IMR-90 (cell line): ENCODE measurements around the gene SLC1A1. TPM values are rescaled to one million over a fixed set of nuclear protein-coding genes. Genes with fewer than 3 reads are reported as not detected.

Experiments
- ATAC-seq: fragments of 200-7000 bp; cut with Tn5 transposase; 2 replicates; pipeline ENCODE4 v1.9.1; 2020; ENCODE audit warnings: low read depth, mild to moderate bottlenecking, moderate library complexity
- BruUV-seq: library from RNA; stranded (reverse); fragments of 400-500 nt; replicated peaks from 2 replicates; lab custom pipeline; 2021; lab: Mats Ljungman, UMichigan
- CTCF ChIA-PET: fragments of 300-600 bp; formaldehyde crosslinking; extraction: SDS; loops from one replicate; lab custom pipeline; 2021; ENCODE audit warnings: antibody characterized with exemption; lab: Yijun Ruan, JAX
- POLR2A ChIA-PET: fragments of 300-600 bp; sonication (Branson Sonifier 250); formaldehyde crosslinking; loops from one replicate; lab custom pipeline; 2022; ENCODE audit warnings: antibody characterized with exemption; ENCODE audit not compliant: unreplicated experiment; lab: Charles Lee
- DNase-seq: peaks from one replicate; pipeline ENCODE4 v3.0.0; 2013
- H2AFZ ChIP-seq: replicated peaks from 2 replicates; pipeline ENCODE3; 2013; ENCODE audit warnings: low read length, mild to moderate bottlenecking; ENCODE audit not compliant: poor library complexity
- H2AK5ac ChIP-seq: 2 replicates; pipeline ENCODE4 v1.6.1; 2013; ENCODE audit warnings: low read depth, low read length, inconsistent platforms
- H2AK9ac ChIP-seq: replicated peaks from 2 replicates; pipeline ENCODE3; 2013; ENCODE audit warnings: mild to moderate bottlenecking, low read depth, low read length, moderate library complexity; ENCODE audit not compliant: poor library complexity
- H2BK120ac ChIP-seq: 2 replicates; pipeline ENCODE4 v1.6.1; 2013; ENCODE audit warnings: low read depth, low read length, inconsistent platforms
- H2BK15ac ChIP-seq: 3 replicates; pipeline ENCODE4 v1.6.1; 2013; ENCODE audit warnings: low read depth, low read length, inconsistent platforms
- H2BK20ac ChIP-seq: 2 replicates; pipeline ENCODE4 v1.6.1; 2013; ENCODE audit warnings: low read depth, mild to moderate bottlenecking, inconsistent platforms, low read length, moderate library complexity
- H2BK5ac ChIP-seq: 2 replicates; pipeline ENCODE4 v1.6.1; 2013; ENCODE audit warnings: mild to moderate bottlenecking, low read depth, low read length, inconsistent platforms; ENCODE audit not compliant: poor library complexity, severe bottlenecking
- H3K14ac ChIP-seq: replicated peaks from 2 replicates; pipeline ENCODE4 v1.6.1; 2013; ENCODE audit warnings: low read depth, low read length, inconsistent platforms
- H3K18ac ChIP-seq: 2 replicates; pipeline ENCODE4 v1.6.1; 2013; ENCODE audit warnings: low read depth, low read length, control low read depth
- H3K23ac ChIP-seq: 2 replicates; pipeline ENCODE4 v1.6.1; 2013; ENCODE audit warnings: low read depth, low read length, inconsistent platforms
- H3K27ac ChIP-seq: 2 replicates; pipeline ENCODE4 v1.5.1; 2013; ENCODE audit warnings: mild to moderate bottlenecking, control low read depth, low read length; ENCODE audit not compliant: insufficient read depth
- H3K27me3 ChIP-seq: 2 replicates; pipeline ENCODE4 v1.6.1; 2013; ENCODE audit warnings: low read length; ENCODE audit not compliant: control insufficient read depth, insufficient read depth
- H3K36me3 ChIP-seq: 2 replicates; pipeline ENCODE4 v1.6.1; 2013; ENCODE audit warnings: low read length, mixed read lengths; ENCODE audit not compliant: control insufficient read depth, insufficient read depth
- H3K4ac ChIP-seq: 2 replicates; pipeline ENCODE4 v1.6.1; 2013; ENCODE audit warnings: low read depth, low read length, inconsistent platforms
- H3K4me1 ChIP-seq: 2 replicates; pipeline ENCODE4 v1.6.1; 2013; ENCODE audit warnings: low read length, mixed read lengths; ENCODE audit not compliant: control insufficient read depth, insufficient read depth
- H3K4me2 ChIP-seq: 2 replicates; pipeline ENCODE4 v1.6.1; 2013; ENCODE audit warnings: low read depth, mild to moderate bottlenecking, control low read depth, low read length, moderate library complexity
- H3K4me3 ChIP-seq: 2 replicates; pipeline ENCODE4 v1.5.1; 2013; ENCODE audit warnings: low read depth, mild to moderate bottlenecking, control low read depth, low read length, moderate library complexity; ENCODE audit not compliant: insufficient read depth
- H3K56ac ChIP-seq: 2 replicates; pipeline ENCODE4 v1.6.1; 2013; ENCODE audit warnings: low read length, inconsistent platforms; ENCODE audit not compliant: insufficient read depth; ENCODE audit errors: extremely low read depth
- H3K79me1 ChIP-seq, 2 experiments: 2 replicates each; pipeline ENCODE4 v1.6.1; 2013; ENCODE audit warnings: low read length in 2 of 2, inconsistent platforms in 1 of 2, low read depth in 1 of 2
- H3K9ac ChIP-seq: 2 replicates; pipeline ENCODE4 v1.6.1; 2013; ENCODE audit warnings: low read depth, low read length, control low read depth
- H3K9me1 ChIP-seq: 2 replicates; pipeline ENCODE4 v1.6.1; 2013; ENCODE audit warnings: low read length, inconsistent platforms; ENCODE audit not compliant: insufficient read depth
- H3K9me3 ChIP-seq: 2 replicates; pipeline ENCODE4 v1.6.1; 2013; ENCODE audit warnings: low read length; ENCODE audit not compliant: control insufficient read depth, insufficient read depth
- H4K20me1 ChIP-seq: 2 replicates; pipeline ENCODE4 v1.6.1; 2013; ENCODE audit warnings: low read length, inconsistent platforms; ENCODE audit not compliant: insufficient read depth
- H4K5ac ChIP-seq: 2 replicates; pipeline ENCODE4 v1.6.1; 2013; ENCODE audit warnings: mild to moderate bottlenecking, low read depth, low read length, control low read depth
- H4K8ac ChIP-seq, 2 experiments: 2 replicates each; pipeline ENCODE4 v1.6.1; 2013; ENCODE audit warnings: low read depth in 2 of 2, low read length in 2 of 2, control low read depth in 1 of 2, inconsistent platforms in 1 of 2
- H4K91ac ChIP-seq: 2 replicates; pipeline ENCODE4 v1.6.1; 2013; ENCODE audit warnings: low read depth, low read length, inconsistent platforms; ENCODE audit not compliant: insufficient read depth
- BHLHE40 ChIP-seq: fragments of 150-350 bp; IDR thresholded peaks from 2 replicates; pipeline ENCODE4 v1.6.1; 2016; ENCODE audit warnings: mild to moderate bottlenecking, low read depth, low read length
- CEBPB ChIP-seq: IDR thresholded peaks from 2 replicates; pipeline ENCODE4 v1.6.1; 2012; ENCODE audit warnings: low read depth, low read length, improper control_type of control experiment
- CHD1 ChIP-seq: IDR thresholded peaks from 2 replicates; pipeline ENCODE4 v1.6.1; 2012; ENCODE audit warnings: low read depth, low read length, improper control_type of control experiment
- CTCF ChIP-seq: conservative IDR thresholded peaks from 2 replicates; pipeline ENCODE4 v1.5.1; 2012; ENCODE audit warnings: mild to moderate bottlenecking, low read depth, low read length, improper control_type of control experiment
- ELK1 ChIP-seq: fragments of 150-350 bp; IDR thresholded peaks from 2 replicates; pipeline ENCODE4 v1.6.1; 2016; ENCODE audit warnings: low read depth, mild to moderate bottlenecking, low read length, moderate library complexity, borderline replicate concordance
- FOS ChIP-seq: fragments of 150-350 bp; IDR thresholded peaks from 2 replicates; pipeline ENCODE4 v1.6.1; 2016; ENCODE audit warnings: low read depth, low read length
- MAFK ChIP-seq: IDR thresholded peaks from 2 replicates; pipeline ENCODE4 v1.6.1; 2012; ENCODE audit warnings: low read depth, low read length, improper control_type of control experiment
- MAZ ChIP-seq: IDR thresholded peaks from 2 replicates; pipeline ENCODE4 v1.6.1; 2012; ENCODE audit warnings: low read depth, mild to moderate bottlenecking, low read length, improper control_type of control experiment, moderate library complexity, borderline replicate concordance
- MXI1 ChIP-seq: IDR thresholded peaks from 2 replicates; pipeline ENCODE4 v1.6.1; 2012; ENCODE audit warnings: low read depth, mild to moderate bottlenecking, low read length, moderate library complexity, borderline replicate concordance
- NFE2L2 ChIP-seq: fragments of 150-350 bp; IDR thresholded peaks from 2 replicates; pipeline ENCODE4 v1.6.1; 2016; ENCODE audit warnings: low read depth, mild to moderate bottlenecking, low read length
- POLR2A ChIP-seq: IDR thresholded peaks from 2 replicates; pipeline ENCODE4 v1.6.1; 2012; ENCODE audit warnings: mild to moderate bottlenecking, low read depth, low read length
- RAD21 ChIP-seq: IDR thresholded peaks from 2 replicates; pipeline ENCODE4 v1.6.1; 2012; ENCODE audit warnings: low read length, improper control_type of control experiment
- RCOR1 ChIP-seq: IDR thresholded peaks from 2 replicates; pipeline ENCODE4 v1.6.1; 2012; ENCODE audit warnings: mild to moderate bottlenecking, low read length, improper control_type of control experiment; ENCODE audit not compliant: insufficient replicate concordance
- RFX5 ChIP-seq: IDR thresholded peaks from 2 replicates; pipeline ENCODE4 v1.8.0; 2012; ENCODE audit warnings: low read depth, mild to moderate bottlenecking, low read length, moderate library complexity
- SMC3 ChIP-seq: fragments of 150-350 bp; IDR thresholded peaks from 2 replicates; pipeline ENCODE4 v1.6.1; 2016; ENCODE audit warnings: low read depth, mild to moderate bottlenecking, antibody characterized with exemption, low read length, moderate library complexity
- USF2 ChIP-seq: fragments of 150-350 bp; IDR thresholded peaks from 2 replicates; pipeline ENCODE4 v1.6.1; 2017; ENCODE audit warnings: mild to moderate bottlenecking, antibody characterized with exemption, low read length, low read depth
- WGBS, 2 experiments: methylation state at CpG; one replicate each; pipeline versions ENCODE4 v1.1.5 to v1.1.7; 2013; ENCODE audit warnings: missing lambda C conversion rate in 2 of 2; ENCODE audit not compliant: insufficient read length in 1 of 2; ENCODE audit errors: extremely low coverage in 2 of 2; 5-methylcytosine and 5-hydroxymethylcytosine counted together
- dilution Hi-C: fragments of 300-500 bp; cut with HindIII; formaldehyde crosslinking; loops from one replicate; pipeline ENCODE4 v1.14.3; 2018; ENCODE audit warnings: low sequenced_read_pairs; ENCODE audit not compliant: unreplicated experiment
- in situ Hi-C: fragments of 300-500 bp; cut with MboI; formaldehyde crosslinking; loops from 3 replicates; pipeline ENCODE4 v1.14.3; 2019; ENCODE audit warnings: low sequenced_read_pairs, inconsistent platforms, mixed read lengths
- intact Hi-C: fragments of 100-400 bp; cut with micrococcal nuclease; formaldehyde crosslinking; loops from 2 replicates; pipeline ENCODE4 v1.10.0; 2022
- polyA plus RNA-seq, 3 experiments: library from polyadenylated mRNA; depleted of rRNA; stranded (reverse); fragments of >200 nt; gene quantifications; 2 replicates each; pipeline ENCODE4 v1.2.3, GENCODE V29; 2012; ENCODE audit warnings: low replicate concordance in 1 of 3
- total RNA-seq: library from RNA; depleted of rRNA; stranded (reverse); fragments of >200 nt; gene quantifications from 2 replicates; pipeline ENCODE4 v1.2.3, GENCODE V29; 2012

Gene SLC1A1
- total and polyA plus RNA-seq, 2 of the 4 experiments (the other 2 are of a cell fraction): 2.2 to 4.1 TPM

- Histone ChIP-seq H4K8ac (no peak overlapping the region), H3K9ac (no peak overlapping the region), H3K27ac (no peak overlapping the region), H3K4me2 (no peak overlapping the region), H3K18ac (no peak overlapping the region), H2BK15ac (no peak overlapping the region), H3K56ac (no peak overlapping the region), H3K79me1 (no peaks in the 10 kb centered on the region), H2BK5ac (no peak overlapping the region), H3K36me3 (no peaks in the 10 kb centered on the region), H3K9me3 (no peaks in the 10 kb centered on the region), H3K27me3 (no peaks in the 10 kb centered on the region), H3K23ac (no peak overlapping the region), H3K9me1 (no peaks in the 10 kb centered on the region), H3K4ac (no peak overlapping the region), H3K14ac (no peak overlapping the region), H4K91ac (no peak overlapping the region), H2BK20ac (no peak overlapping the region), H3K4me1 (peaks cover under 1% of the 10 kb centered on the region), H2AK9ac (no peak overlapping the region), H3K4me3 (no peak overlapping the region), H2BK120ac (no peak overlapping the region), H2AFZ (no peak overlapping the region), H4K5ac (no peak overlapping the region), H4K20me1 (no peaks in the 10 kb centered on the region), H2AK5ac (no peak overlapping the region)
- intact Hi-C loops: no loop called here
- CTCF ChIA-PET: no interaction called here
- no peak for TF ChIP-seq CTCF
- no peak for TF ChIP-seq CEBPB
- no peak for TF ChIP-seq POLR2A
- no peak for TF ChIP-seq FOS
- no peak for TF ChIP-seq MAFK
- no peak for TF ChIP-seq MAZ
- TF ChIP-seq USF2: no peak
- no peak for TF ChIP-seq RFX5
- TF ChIP-seq RAD21: no peak
- TF ChIP-seq NFE2L2: no peak
- TF ChIP-seq BHLHE40: no peak
- TF ChIP-seq CHD1: no peak
- TF ChIP-seq MXI1: no peak
- no peak for TF ChIP-seq SMC3
- no peak for TF ChIP-seq ELK1
- TF ChIP-seq RCOR1: no peak
- dilution Hi-C loops: no loop called here
- in situ Hi-C loops: no loop called here
- DNase-seq (no peak), ATAC-seq (no peak)
- WGBS, 2 experiments: no CpG with 5 or more reads among the region's 1 CpG
- no TSS peak for BruUV-seq
- POLR2A ChIA-PET: no interaction called here
These were observed 12.2 kb downstream of the SLC1A1 start for GRCh38 chr9:4502444-4502843.
